K562 (cell line): ENCODE data around the gene CCDC73. TPM values are rescaled to one million over a fixed set of nuclear protein-coding genes. Genes with fewer than 3 reads are reported as not detected.

Experiments used
- ATAC-seq: fragments of 200-7000 bp; cut with Tn5 transposase; 3 replicates; pipeline ENCODE4 v1.9.1; 2020; ENCODE audit warnings: moderate library complexity
- BruUV-seq: library from RNA; stranded (reverse); fragments of 400-500 nt; replicated peaks from 2 replicates; lab custom pipeline; 2021; lab: Mats Ljungman, UMichigan
- CTCF ChIA-PET: fragments of 300-600 bp; formaldehyde crosslinking; extraction: SDS; loops from one replicate; lab custom pipeline; 2021; ENCODE audit warnings: low intra/inter-chr PET ratio; lab: Yijun Ruan, JAX
- POLR2A ChIA-PET: fragments of 300-600, 350-650 bp; sonication (Branson Sonifier 250); formaldehyde crosslinking; extraction: SDS; loops from one replicate; lab custom pipeline; 2021; ENCODE audit warnings: antibody characterized with exemption, inconsistent platforms; lab: Yijun Ruan, JAX
- DNase-seq, 4 experiments: peaks; one replicate each; pipeline versions ENCODE4 v3.0.0 to v3.0.0-alpha.2; 2011 to 2018; ENCODE audit warnings: low spot score in 3 of 4, mixed read lengths in 3 of 4; ENCODE audit errors: extremely low read depth in 1 of 4
- FAIRE-seq: peaks from 2 replicates; lab custom pipeline; 2011; peaks lifted over from hg19 to GRCh38; lab: Jason Lieb, UNC
- H2AFZ ChIP-seq: 2 replicates; pipeline ENCODE4 v1.6.0; 2011; ENCODE audit warnings: low read depth, low read length, control low read depth, inconsistent platforms
- H3K27ac ChIP-seq: fragments of 200-600 bp; 3 replicates; pipeline ENCODE4 v1.8.0; 2011; ENCODE audit warnings: low read depth, mild to moderate bottlenecking, control low read depth, inconsistent platforms, low read length, moderate library complexity, mixed read lengths; ENCODE audit errors: extremely low read depth
- H3K27me3 ChIP-seq, 2 experiments: fragments of 300-600 bp in 1 of 2; 2 replicates in 1 of 2; 3 replicates in 1 of 2; pipeline versions ENCODE4 v1.6.0 to v1.8.0; 2011; ENCODE audit warnings: inconsistent platforms in 2 of 2, low read length in 2 of 2, mild to moderate bottlenecking in 1 of 2, mixed read lengths in 1 of 2, moderate library complexity in 1 of 2; ENCODE audit not compliant: control insufficient read depth in 2 of 2, insufficient read depth in 2 of 2
- H3K36me3 ChIP-seq: fragments of 300-600 bp; 3 replicates; pipeline ENCODE4 v1.8.0; 2011; ENCODE audit warnings: mild to moderate bottlenecking, low read length, inconsistent platforms; ENCODE audit not compliant: control insufficient read depth, insufficient read depth
- H3K4me1 ChIP-seq, 2 experiments: fragments of 200-600 bp in 1 of 2; replicated peaks in 1 of 2; 2 replicates in 1 of 2; 3 replicates in 1 of 2; pipeline versions ENCODE4 v1.5.1 to v1.8.0; 2011; ENCODE audit warnings: inconsistent platforms in 2 of 2, low read length in 2 of 2, mild to moderate bottlenecking in 1 of 2, mixed read lengths in 1 of 2, moderate library complexity in 1 of 2; ENCODE audit not compliant: control insufficient read depth in 2 of 2, insufficient read depth in 2 of 2
- H3K4me2 ChIP-seq: 2 replicates; pipeline ENCODE4 v1.6.1; 2011; ENCODE audit warnings: low read length, control low read depth, inconsistent platforms, mixed read lengths; ENCODE audit not compliant: insufficient read depth
- H3K4me3 ChIP-seq: fragments of 200-600 bp; sonication (generic), shearing (Covaris generic); 2 replicates; pipeline ENCODE4 v1.5.1; 2016; ENCODE audit warnings: control low read depth, inconsistent platforms
- H3K79me2 ChIP-seq: fragments of 200-600 bp; 3 replicates; pipeline ENCODE4 v1.8.0; 2011; ENCODE audit warnings: low read length, inconsistent platforms; ENCODE audit not compliant: control insufficient read depth, insufficient read depth
- H3K9ac ChIP-seq, 2 experiments: 2 replicates each; pipeline versions ENCODE4 v1.6.0 to v1.6.1; 2011; ENCODE audit warnings: low read depth in 2 of 2, low read length in 2 of 2, control low read depth in 1 of 2, inconsistent platforms in 1 of 2, mild to moderate bottlenecking in 1 of 2, mixed read lengths in 1 of 2; ENCODE audit not compliant: insufficient read depth in 1 of 2
- H3K9me1 ChIP-seq: one replicate; pipeline ENCODE4 v1.6.0; 2011; ENCODE audit warnings: inconsistent platforms, mild to moderate bottlenecking, low read length, moderate library complexity; ENCODE audit not compliant: control insufficient read depth, insufficient read depth
- H3K9me3 ChIP-seq: replicated peaks from 2 replicates; pipeline ENCODE4 v1.5.1; 2011; ENCODE audit warnings: low read depth, low read length, inconsistent platforms; ENCODE audit not compliant: control insufficient read depth, insufficient read depth
- H4K20me1 ChIP-seq: replicated peaks from 2 replicates; pipeline ENCODE4 v1.6.1; 2011; ENCODE audit warnings: low read length, inconsistent platforms, mixed read lengths; ENCODE audit not compliant: control insufficient read depth, insufficient read depth
- BRCA1 ChIP-seq, 2 experiments: fragments of 450-650 bp in 1 of 2; sonication (generic) in 1 of 2; formaldehyde crosslinking in 1 of 2; IDR thresholded peaks; 2 replicates each; pipeline versions ENCODE4 v1.5.0 to v1.6.1; 2017 to 2020; ENCODE audit warnings: mild to moderate bottlenecking in 1 of 2, missing genetic modification reagents in 1 of 2
- ETV1 ChIP-seq: fragments of 450-650 bp; conservative IDR thresholded peaks from 2 replicates; pipeline ENCODE4 v1.6.1; 2016; ENCODE audit warnings: missing genetic modification characterization, control low read depth, low read depth, missing compliant biosample characterization
- HES1 ChIP-seq: fragments of 450-650 bp; IDR thresholded peaks from 2 replicates; pipeline ENCODE4 v1.6.1; 2016; ENCODE audit warnings: low read depth, mild to moderate bottlenecking, moderate library complexity
- MED1 ChIP-seq: sonication (generic); formaldehyde crosslinking; IDR thresholded peaks from 2 replicates; pipeline ENCODE4 v1.8.1; 2023; ENCODE audit warnings: missing genetic modification reagents, borderline replicate concordance
- MLX ChIP-seq, 2 experiments: fragments of 450-650 bp in 1 of 2; sonication (generic) in 1 of 2; formaldehyde crosslinking; conservative IDR thresholded peaks; 2 replicates each; pipeline versions ENCODE4 v1.4.0 to v1.8.1; 2020 to 2022; ENCODE audit warnings: mild to moderate bottlenecking in 1 of 2, missing genetic modification reagents in 1 of 2
- POLR2H ChIP-seq: IDR thresholded peaks from 2 replicates; pipeline ENCODE4 v1.6.1; 2016; ENCODE audit warnings: missing genetic modification characterization, low read depth, mild to moderate bottlenecking, control low read depth, missing compliant biosample characterization, moderate library complexity
- TSHZ1 ChIP-seq: fragments of 250-450 bp; sonication (Bioruptor Pico); IDR thresholded peaks from 2 replicates; pipeline ENCODE4 v1.4.0; 2020; ENCODE audit warnings: mild to moderate bottlenecking, moderate library complexity
- USF1 ChIP-seq: sonication (generic); formaldehyde crosslinking; IDR thresholded peaks from 2 replicates; pipeline ENCODE4 v1.9.0; 2022; ENCODE audit warnings: mild to moderate bottlenecking, missing genetic modification reagents
- ZBTB9 ChIP-seq: fragments of 450-650 bp; formaldehyde crosslinking; IDR thresholded peaks from 2 replicates; pipeline ENCODE4 v1.4.0; 2020; ENCODE audit warnings: mild to moderate bottlenecking, moderate library complexity
- ZNF584 ChIP-seq: fragments of 200-800 bp; sonication (Bioruptor generic); IDR thresholded peaks from 2 replicates; pipeline ENCODE4 v1.6.1; 2016; ENCODE audit warnings: low read depth, mild to moderate bottlenecking, missing genetic modification characterization, missing compliant biosample characterization
- WGBS: fragments of 100-300 bp; shearing (Covaris generic); methylation state at CpG from one replicate; pipeline ENCODE4 v1.1.6; 2016; ENCODE audit warnings: low coverage, mixed read lengths; ENCODE audit not compliant: insufficient coverage; ENCODE audit errors: missing lambda C conversion rate; 5-methylcytosine and 5-hydroxymethylcytosine counted together
- in situ Hi-C: fragments of 300-500 bp; cut with MboI; formaldehyde crosslinking; loops from 4 replicates; pipeline ENCODE4 v1.15.0; 2018; ENCODE audit warnings: inconsistent platforms, mixed read lengths
- intact Hi-C: fragments of 100-400 bp; cut with micrococcal nuclease; formaldehyde crosslinking; loops from 2 replicates; pipeline ENCODE4 v1.14.2; 2022
- polyA plus RNA-seq, 8 experiments: library from polyadenylated mRNA; depleted of rRNA in 4 of 8; stranded (reverse) in 5 of 8; unstranded in 3 of 8; fragments of >200 nt; fragmentation: Nextera tagmentation in 2 of 8; fragmentation: Illumina TruSeq in 1 of 8; extraction: Ambion mirVana in 2 of 8; extraction: Trizol in 1 of 8; gene quantifications; 2 replicates each; pipeline versions ENCODE4 v1.2.1 to v1.2.3, GENCODE V29; 2011 to 2014; ENCODE audit warnings: inconsistent platforms in 1 of 8, missing spikeins in 1 of 8
- total RNA-seq, 7 experiments: library from RNA; depleted of rRNA in 6 of 7; stranded (reverse); fragments of >200 nt in 6 of 7; fragmentation: Illumina TruSeq in 2 of 7; extraction: Trizol in 2 of 7; gene quantifications; 2 replicates each; pipeline versions ENCODE4 v1.2.1 to v1.2.3, GENCODE V29; 2011 to 2021; ENCODE audit warnings: low replicate concordance in 1 of 7

The CCDC73 gene
- total and polyA plus RNA-seq, 9 of the 15 experiments (the other 6 are each of a cell fraction or from before 2014, with no cell fraction given) = 0.20 to 0.21 TPM; not detected in 7

- FAIRE-seq (no peak), DNase-seq (no peak), ATAC-seq (no peak)
- TF ChIP-seq HES1 (no peak), ZNF584 (CRISPR knock-in tag) (no peak), TSHZ1 (CRISPR knock-in tag) (no peak), MLX (CRISPR knock-in tag; conservative IDR thresholded peaks at IDR 0.05) (no peak), BRCA1 (IDR thresholded peaks at IDR 0.05) (no peak), BRCA1 (CRISPR knock-in tag; IDR thresholded peaks at IDR 0.05) (no peak), MED1 (CRISPR knock-in tag) (no peak), POLR2H (tag) (no peak), ZBTB9 (CRISPR knock-in tag) (no peak), ETV1 (tag) (no peak), USF1 (CRISPR knock-in tag) (no peak)
- H3K4me2 ChIP-seq = no peak overlapping the region
- intact Hi-C loops (loop anchor here (5.0 kb wide), 1 partner anchor 149 kb away; no protein-coding TSS in a partner anchor), in situ Hi-C loops (loop anchor here (10.0 kb wide), 1 partner anchor 196 kb away; no protein-coding TSS in a partner anchor)
- no peaks in the 10 kb centered on the region for H3K27me3 ChIP-seq
- H3K36me3 ChIP-seq = peaks cover 7% of the 10 kb centered on the region; the same call in 1 of the 3 replicates
- peaks cover 28% of the 10 kb centered on the region for H3K79me2 ChIP-seq
- no peak overlapping the region for H3K4me3 ChIP-seq
- no peaks in the 10 kb centered on the region for H3K9me1 ChIP-seq
- peaks cover 14% of the 10 kb centered on the region for H4K20me1 ChIP-seq
- WGBS = 61% methylated on average over 2 of the region's 2 CpGs
- CTCF ChIA-PET = no interaction called here
- H2AFZ ChIP-seq = peak overlapping the region; percentile 48
- POLR2A ChIA-PET = no interaction called here
- no peak overlapping the region for H3K9ac ChIP-seq
- no peak overlapping the region for H3K27ac ChIP-seq
- no TSS peak for BruUV-seq
- no peaks in the 10 kb centered on the region for H3K9me3 ChIP-seq
- H3K4me1 ChIP-seq = peaks cover 0 to 6% of the 10 kb centered on the region in 2 experiments; a peak in 3 of 5 replicates
Observed at GRCh38 chr11:32580967-32581366, 213.5 kb downstream of the CCDC73 start.
